ENCODE measurements around the gene MVB12B.

MVB12B gene

DNA sequence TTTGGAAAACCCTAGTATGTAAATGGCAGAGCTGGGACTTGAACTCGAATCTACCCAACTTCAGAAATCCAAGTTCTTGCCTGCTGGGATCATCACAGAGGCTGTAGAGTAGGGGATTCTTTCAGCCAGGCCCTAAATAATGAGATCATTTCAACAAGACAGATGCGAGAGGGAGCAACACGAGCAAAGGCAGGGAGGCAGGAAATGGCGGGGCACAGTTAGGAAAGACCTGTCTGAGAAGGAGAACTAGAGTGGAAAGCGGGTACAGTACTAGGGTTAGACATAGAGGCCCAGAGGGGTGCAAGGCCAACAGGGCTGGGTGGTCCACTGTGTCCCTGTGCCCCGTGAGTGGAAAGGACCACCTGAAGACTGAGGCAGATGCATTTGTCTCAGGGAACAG lies 46.1 kb downstream of the MVB12B start:
- peak in 1 of 2 experiments; percentile 49 for DNase-seq (ENCODE audit: low read depth in 1 of 2, low spot score in 1 of 2)
- peak overlapping the region; percentile 4; the same call in 1 of the 2 replicates for H3K27ac ChIP-seq (replicated peaks)
- H3K27me3 ChIP-seq (ENCODE audit: insufficient read depth, poor library complexity, severe bottlenecking): no peaks in the 10 kb centered on the region
- TF ChIP-seq SPI1 (IDR thresholded peaks at IDR 0.05; ENCODE audit: borderline replicate concordance, low read depth) (no peak), GABPA (IDR thresholded peaks at IDR 0.05; ENCODE audit: low read depth) (no peak), POLR2AphosphoS5 (IDR thresholded peaks at IDR 0.05; ENCODE audit: low read depth) (no peak)
- TF ChIP-seq, protein P1, sequence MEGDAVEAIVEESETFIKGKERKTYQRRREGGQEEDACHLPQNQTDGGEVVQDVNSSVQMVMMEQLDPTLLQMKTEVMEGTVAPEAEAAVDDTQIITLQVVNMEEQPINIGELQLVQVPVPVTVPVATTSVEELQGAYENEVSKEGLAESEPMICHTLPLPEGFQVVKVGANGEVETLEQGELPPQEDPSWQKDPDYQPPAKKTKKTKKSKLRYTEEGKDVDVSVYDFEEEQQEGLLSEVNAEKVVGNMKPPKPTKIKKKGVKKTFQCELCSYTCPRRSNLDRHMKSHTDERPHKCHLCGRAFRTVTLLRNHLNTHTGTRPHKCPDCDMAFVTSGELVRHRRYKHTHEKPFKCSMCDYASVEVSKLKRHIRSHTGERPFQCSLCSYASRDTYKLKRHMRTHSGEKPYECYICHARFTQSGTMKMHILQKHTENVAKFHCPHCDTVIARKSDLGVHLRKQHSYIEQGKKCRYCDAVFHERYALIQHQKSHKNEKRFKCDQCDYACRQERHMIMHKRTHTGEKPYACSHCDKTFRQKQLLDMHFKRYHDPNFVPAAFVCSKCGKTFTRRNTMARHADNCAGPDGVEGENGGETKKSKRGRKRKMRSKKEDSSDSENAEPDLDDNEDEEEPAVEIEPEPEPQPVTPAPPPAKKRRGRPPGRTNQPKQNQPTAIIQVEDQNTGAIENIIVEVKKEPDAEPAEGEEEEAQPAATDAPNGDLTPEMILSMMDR (IDR thresholded peaks at IDR 0.05; ENCODE audit: insufficient read depth, low read length): no peak
- TF ChIP-seq, protein P2, sequence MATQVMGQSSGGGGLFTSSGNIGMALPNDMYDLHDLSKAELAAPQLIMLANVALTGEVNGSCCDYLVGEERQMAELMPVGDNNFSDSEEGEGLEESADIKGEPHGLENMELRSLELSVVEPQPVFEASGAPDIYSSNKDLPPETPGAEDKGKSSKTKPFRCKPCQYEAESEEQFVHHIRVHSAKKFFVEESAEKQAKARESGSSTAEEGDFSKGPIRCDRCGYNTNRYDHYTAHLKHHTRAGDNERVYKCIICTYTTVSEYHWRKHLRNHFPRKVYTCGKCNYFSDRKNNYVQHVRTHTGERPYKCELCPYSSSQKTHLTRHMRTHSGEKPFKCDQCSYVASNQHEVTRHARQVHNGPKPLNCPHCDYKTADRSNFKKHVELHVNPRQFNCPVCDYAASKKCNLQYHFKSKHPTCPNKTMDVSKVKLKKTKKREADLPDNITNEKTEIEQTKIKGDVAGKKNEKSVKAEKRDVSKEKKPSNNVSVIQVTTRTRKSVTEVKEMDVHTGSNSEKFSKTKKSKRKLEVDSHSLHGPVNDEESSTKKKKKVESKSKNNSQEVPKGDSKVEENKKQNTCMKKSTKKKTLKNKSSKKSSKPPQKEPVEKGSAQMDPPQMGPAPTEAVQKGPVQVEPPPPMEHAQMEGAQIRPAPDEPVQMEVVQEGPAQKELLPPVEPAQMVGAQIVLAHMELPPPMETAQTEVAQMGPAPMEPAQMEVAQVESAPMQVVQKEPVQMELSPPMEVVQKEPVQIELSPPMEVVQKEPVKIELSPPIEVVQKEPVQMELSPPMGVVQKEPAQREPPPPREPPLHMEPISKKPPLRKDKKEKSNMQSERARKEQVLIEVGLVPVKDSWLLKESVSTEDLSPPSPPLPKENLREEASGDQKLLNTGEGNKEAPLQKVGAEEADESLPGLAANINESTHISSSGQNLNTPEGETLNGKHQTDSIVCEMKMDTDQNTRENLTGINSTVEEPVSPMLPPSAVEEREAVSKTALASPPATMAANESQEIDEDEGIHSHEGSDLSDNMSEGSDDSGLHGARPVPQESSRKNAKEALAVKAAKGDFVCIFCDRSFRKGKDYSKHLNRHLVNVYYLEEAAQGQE (IDR thresholded peaks at IDR 0.05; ENCODE audit: insufficient replicate concordance, low read depth): no peak
- no peak overlapping the region for H3K4me3 ChIP-seq (replicated peaks; ENCODE audit: insufficient read depth, low read length)

DNA sequence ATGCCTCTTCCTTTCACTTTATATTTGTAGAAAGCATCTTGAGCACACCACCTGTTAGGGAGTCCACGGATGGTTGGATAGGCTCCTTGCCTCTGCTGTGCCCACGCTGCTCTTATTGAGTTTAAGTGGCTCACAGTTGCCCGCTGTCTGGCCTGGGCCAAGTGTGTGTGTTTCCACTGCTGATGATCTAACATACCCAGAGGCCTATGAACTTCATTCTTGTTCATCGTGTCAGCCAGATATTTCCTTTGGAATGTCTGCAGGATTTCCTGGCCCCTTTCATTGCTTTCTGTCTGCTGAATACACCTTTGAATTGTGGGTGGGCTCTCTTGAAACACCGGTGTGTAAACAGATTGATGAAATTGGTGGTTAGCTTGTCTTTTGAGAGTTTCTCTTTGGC lies 46.6 kb downstream of the MVB12B start:
- Histone ChIP-seq H3K27ac (replicated peaks) (no peak overlapping the region), H3K4me3 (replicated peaks; ENCODE audit: insufficient read depth, low read length) (no peak overlapping the region), H3K27me3 (ENCODE audit: insufficient read depth, poor library complexity, severe bottlenecking) (no peaks in the 10 kb centered on the region)
- DNase-seq (ENCODE audit: low read depth in 1 of 2, low spot score in 1 of 2): no peak
- TF ChIP-seq SPI1 (IDR thresholded peaks at IDR 0.05; ENCODE audit: borderline replicate concordance, low read depth) (no peak), POLR2AphosphoS5 (IDR thresholded peaks at IDR 0.05; ENCODE audit: low read depth) (no peak), GABPA (IDR thresholded peaks at IDR 0.05; ENCODE audit: low read depth) (no peak)
- TF ChIP-seq, protein P2 (IDR thresholded peaks at IDR 0.05; ENCODE audit: insufficient replicate concordance, low read depth): no peak
- TF ChIP-seq, protein P1 (IDR thresholded peaks at IDR 0.05; ENCODE audit: insufficient read depth, low read length): no peak

DNA sequence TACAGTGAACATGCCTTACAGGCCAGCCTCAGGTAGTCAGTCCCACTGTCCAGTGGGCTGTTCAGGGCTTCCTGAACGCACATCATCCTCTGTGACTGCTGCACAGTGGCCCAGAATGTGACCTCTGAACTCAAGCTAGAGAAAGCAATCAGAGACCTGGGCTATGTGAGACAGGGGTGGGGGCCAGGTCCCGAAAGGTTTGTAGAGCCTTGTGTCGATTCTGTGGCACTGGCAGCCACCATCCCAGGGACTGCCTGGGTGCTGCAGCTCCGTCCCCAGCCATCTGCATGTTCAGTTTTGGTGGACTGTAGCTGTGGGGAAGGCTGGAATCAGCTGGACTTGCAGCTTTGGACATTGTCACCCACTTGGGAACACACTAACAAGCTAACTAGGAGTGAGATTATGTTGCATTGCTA lies 47.7 kb downstream of the MVB12B start:
- H3K27ac ChIP-seq (replicated peaks): no peak overlapping the region
- no peak for DNase-seq (ENCODE audit: low read depth in 1 of 2, low spot score in 1 of 2)

More for the DNA sequence above, 47.7 kb downstream of the MVB12B start:
- Histone ChIP-seq H3K4me3 (replicated peaks; ENCODE audit: insufficient read depth, low read length) (no peak overlapping the region), H3K27me3 (ENCODE audit: insufficient read depth, poor library complexity, severe bottlenecking) (no peaks in the 10 kb centered on the region)
- TF ChIP-seq, protein P1 (IDR thresholded peaks at IDR 0.05; ENCODE audit: insufficient read depth, low read length): no peak
- TF ChIP-seq POLR2AphosphoS5 (IDR thresholded peaks at IDR 0.05; ENCODE audit: low read depth) (no peak), GABPA (IDR thresholded peaks at IDR 0.05; ENCODE audit: low read depth) (no peak), SPI1 (IDR thresholded peaks at IDR 0.05; ENCODE audit: borderline replicate concordance, low read depth) (no peak)
- TF ChIP-seq, protein P2 (IDR thresholded peaks at IDR 0.05; ENCODE audit: insufficient replicate concordance, low read depth): no peak
